HG02852 (cell line): ENCODE results near the gene ST6GALNAC3.
"Not testable (repeated sequence)": the region's sequence is repeated elsewhere in the genome, so short reads cannot be mapped to it uniquely, and the experiment has no call there.

Experiments
- ATAC-seq: cut with Tn5 transposase; IDR thresholded peaks from one replicate; pipeline ENCODE4 v1.9.1; 2021; ENCODE audit warnings: mild to moderate bottlenecking, moderate library complexity; ENCODE audit not compliant: unreplicated experiment

The ST6GALNAC3 gene

DNA sequence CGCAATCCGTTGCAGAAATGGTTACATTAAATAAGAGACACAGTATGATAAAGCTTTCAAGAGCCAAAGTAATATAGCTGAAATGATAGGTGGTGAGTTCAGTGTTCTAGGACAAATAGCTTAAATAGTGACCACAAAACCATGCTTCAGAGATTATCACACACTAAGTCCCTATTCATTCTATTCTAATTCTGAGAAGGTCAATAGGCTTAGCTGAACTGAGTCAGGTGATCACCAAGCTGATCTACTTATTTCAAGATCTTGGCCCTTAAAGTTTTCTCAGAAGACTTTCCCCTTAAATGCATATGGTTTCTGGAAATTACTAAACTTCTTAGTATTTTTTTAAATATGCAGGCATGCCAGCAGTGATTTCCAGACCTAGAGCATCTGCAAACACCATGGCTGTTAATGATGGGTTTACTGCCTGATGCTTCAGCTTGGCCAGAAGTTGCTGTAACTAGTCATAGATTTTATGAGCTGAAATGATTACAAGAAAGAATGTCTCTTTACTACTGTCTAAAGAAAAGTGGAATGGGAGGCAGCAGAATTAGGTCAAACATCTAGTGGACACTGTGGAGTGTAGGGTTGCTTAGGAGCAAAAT lies 242.9 kb downstream of the ST6GALNAC3 start:
- ATAC-seq: no peak

- ATAC-seq: peak; percentile 90
These were observed 256.6 kb downstream of the ST6GALNAC3 start for GRCh38 chr1:76330991-76331603.

- no peak for ATAC-seq
These were observed 261.3 kb downstream of the ST6GALNAC3 start for GRCh38 chr1:76335882-76336281.

- no peak for ATAC-seq
These were observed 262.4 kb downstream of the ST6GALNAC3 start for GRCh38 chr1:76336931-76337371.

DNA sequence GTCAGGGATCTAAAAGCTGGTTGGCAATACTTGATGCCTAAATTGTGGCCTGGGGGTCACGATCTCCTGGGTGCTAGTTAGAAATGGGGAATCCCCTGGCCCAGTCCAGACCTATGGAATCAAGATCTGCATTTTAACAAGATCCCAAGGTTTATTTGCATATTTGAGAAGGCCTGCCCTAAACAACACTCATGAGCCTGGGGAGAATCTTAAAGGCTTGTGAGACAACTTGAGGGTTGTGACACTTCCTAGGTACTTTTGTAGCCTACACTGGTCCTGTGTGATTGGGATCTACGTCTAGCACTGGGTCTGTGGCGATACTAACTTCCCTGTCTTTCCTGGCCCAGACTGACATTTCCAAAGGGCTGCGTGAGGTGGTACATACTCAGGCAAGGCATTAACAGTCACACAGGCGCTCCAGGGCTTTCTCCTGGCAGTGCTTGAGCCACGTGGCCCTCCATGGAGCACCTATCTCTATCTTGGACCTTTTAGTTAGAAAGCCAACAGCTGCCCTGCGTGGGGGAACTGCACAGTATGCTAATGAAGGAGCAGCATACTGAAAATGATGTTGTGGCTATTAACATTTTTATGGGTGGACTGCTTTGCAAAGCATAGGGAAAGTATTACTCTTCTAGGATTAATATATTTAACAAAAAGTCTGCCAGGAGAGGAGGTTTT lies 263.1 kb downstream of the ST6GALNAC3 start:
- ATAC-seq: no peak

- ATAC-seq: no peak
These were observed 265.5 kb downstream of the ST6GALNAC3 start for GRCh38 chr1:76340056-76340455.

- ATAC-seq: not testable (repeated sequence)
These were observed 267.3 kb downstream of the ST6GALNAC3 start for GRCh38 chr1:76341816-76342215.

DNA sequence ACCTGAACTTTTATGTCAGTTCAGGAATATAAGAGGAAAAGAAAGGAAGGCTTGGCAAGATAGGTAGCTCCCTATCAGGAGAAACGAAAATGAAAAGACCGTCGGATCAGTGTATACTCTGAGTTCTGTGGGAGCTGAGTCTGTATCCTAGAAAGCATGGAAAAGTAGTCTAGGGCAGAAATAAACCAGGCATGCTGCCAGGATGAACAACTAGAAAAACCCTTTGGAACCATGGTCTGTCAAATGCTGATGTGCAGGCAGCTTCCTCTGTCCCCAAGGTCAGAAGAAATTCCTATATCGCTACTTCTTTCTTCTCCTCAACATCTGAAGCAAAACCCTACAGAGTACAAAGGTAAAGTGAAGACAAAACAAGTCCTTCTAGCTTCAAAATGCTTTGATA lies 268.8 kb downstream of the ST6GALNAC3 start:
- ATAC-seq: no peak

DNA sequence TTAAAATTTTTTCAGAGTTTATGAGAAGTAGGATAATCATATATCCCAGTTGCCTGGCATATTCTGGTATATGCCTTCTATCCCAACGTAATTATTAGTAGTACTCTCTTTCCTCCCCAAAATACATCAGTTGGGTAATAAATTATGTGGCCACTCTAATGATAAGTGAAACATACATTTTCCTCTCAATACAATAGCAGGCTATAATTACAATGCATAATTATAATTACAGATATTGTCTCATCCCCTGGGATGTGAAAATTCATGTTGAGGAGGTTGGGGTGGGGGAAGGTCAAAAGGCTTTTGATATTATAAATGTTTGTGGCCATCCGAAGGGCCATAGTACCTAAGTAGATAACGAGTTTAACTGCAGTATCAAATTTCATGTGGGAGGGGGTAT lies 277.1 kb downstream of the ST6GALNAC3 start:
- ATAC-seq: no peak

DNA sequence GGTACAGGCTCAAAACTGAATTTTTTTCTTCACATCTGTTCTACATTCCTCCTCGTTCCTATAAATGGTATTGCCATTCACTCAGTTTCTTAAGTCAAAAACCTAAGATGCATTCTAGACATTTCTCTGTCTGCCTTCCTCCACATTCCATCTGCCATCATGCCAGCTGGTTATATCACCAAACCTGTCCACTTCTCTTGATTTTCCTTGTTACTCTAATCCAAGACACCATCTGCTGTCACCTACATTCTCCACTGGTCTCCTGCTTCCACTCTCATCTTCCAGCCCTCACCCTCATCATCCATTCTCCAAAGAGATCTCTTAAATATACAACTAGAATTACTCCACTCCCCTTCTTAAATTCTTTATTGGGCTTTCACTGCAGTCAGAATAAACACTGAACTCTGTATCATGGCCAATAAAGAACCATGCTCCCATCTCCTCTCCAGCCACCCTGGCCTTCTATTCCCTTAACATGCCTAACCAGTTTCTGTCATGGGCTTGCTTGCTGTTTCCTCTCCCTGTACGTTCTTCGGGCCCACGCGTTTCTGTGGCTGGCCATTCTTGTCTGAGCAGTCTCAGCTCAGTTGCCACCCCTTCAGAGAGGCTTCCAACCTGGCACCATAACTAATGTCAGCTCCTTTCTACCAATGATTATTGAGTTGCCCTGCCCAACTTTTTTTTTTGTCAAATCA lies 278.3 kb downstream of the ST6GALNAC3 start:
- no peak for ATAC-seq

DNA sequence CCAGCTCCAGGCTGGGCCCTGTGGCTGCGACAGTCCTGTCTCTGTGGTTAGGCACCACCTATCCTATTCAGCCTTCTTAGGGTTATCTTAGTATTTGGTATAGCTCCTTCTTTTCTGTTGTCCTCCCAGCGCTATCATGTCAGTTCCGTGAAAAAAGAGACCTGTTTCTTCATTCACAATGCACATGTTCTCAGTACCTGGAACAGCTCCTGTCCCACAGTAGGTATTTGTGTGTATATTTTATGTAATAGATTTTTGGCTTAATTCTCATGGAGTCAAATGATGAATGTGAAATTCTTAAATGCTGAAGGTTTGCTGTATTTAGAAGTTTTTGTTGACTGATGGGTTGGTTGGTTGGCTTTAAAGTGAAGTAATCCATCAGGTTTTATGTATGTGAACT lies 279.7 kb downstream of the ST6GALNAC3 start:
- ATAC-seq: no peak

DNA sequence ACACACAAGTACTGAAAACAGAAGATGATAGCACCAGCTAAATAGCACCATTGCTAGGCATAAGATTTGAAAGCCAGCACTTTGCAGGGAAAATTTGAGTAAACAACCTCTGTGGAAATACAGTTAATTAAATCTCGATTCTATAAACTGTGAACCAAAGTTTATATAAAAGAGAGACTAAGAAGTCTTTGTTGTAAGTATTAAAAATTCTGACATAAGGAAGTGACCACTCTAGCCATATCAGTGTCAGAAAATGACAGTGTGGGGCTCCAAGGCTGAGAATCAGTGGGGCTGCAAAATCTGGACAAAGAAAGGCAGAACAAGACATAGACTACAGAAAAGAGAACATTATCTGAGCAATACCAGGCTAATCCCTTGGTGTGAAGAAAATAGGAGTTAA lies 292.2 kb downstream of the ST6GALNAC3 start:
- ATAC-seq: no peak

GRCh38 chr1:76371941-76372340 lies 297.4 kb downstream of the ST6GALNAC3 start:
- ATAC-seq: no peak

- ATAC-seq: no peak
These were observed 299.5 kb downstream of the ST6GALNAC3 start for GRCh38 chr1:76374086-76374485.

GRCh38 chr1:76377247-76377646 lies 302.7 kb downstream of the ST6GALNAC3 start:
- no peak for ATAC-seq

GRCh38 chr1:76379506-76379905 lies 305.0 kb downstream of the ST6GALNAC3 start:
- ATAC-seq: no peak

DNA sequence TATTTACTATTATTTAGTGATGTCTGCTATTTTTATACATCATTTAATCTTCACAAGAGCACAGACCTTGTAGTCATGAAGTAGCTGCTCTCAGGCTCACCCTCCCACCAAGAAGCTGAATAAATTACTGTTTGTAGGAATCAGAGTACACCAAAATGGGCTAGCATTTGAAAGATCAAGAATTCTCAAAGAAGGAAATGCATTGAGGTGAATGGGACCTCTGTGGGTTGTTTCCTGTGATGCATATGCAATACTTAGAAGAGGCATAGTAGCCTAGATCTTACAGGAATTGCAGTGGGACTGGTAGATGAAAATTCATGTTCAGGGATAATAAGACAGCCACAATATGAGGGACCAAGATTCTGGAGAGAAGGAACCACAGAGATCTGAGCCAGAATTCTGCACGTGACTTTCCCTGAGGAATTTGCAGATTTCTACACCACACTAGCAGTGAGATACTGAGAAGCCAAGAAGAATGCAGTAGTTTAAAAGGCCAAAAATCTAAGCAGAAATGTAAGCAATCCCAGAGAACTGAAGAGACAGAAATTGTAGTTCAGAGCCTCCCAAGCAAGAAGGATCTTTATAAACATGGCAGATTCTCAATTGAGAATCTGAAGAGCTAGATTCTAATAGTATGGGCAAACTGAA lies 307.0 kb downstream of the ST6GALNAC3 start:
- no peak for ATAC-seq

GRCh38 chr1:76388261-76388660 lies 313.7 kb downstream of the ST6GALNAC3 start:
- ATAC-seq: no peak

DNA sequence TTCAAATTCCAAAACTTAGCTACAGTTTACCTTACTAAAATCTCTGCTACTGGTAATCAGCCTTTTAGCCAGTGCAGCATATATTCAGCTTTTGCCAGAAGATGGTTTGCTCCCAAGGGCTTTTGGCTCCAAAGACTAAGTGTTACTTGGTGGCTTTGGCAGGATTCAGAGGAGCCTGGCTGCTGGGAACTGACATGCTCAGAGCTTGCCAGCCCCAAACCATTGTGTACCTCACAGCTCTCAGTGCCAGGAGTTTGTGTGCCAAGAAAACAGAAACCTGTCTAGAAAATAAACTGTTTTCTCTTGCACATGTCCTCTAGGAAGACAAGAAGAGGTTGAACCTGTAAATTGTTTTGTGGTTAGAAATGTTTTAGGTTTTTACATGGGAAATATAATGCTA lies 315.9 kb downstream of the ST6GALNAC3 start:
- no peak for ATAC-seq

GRCh38 chr1:76395059-76395458 lies 320.5 kb downstream of the ST6GALNAC3 start:
- ATAC-seq: no peak

DNA sequence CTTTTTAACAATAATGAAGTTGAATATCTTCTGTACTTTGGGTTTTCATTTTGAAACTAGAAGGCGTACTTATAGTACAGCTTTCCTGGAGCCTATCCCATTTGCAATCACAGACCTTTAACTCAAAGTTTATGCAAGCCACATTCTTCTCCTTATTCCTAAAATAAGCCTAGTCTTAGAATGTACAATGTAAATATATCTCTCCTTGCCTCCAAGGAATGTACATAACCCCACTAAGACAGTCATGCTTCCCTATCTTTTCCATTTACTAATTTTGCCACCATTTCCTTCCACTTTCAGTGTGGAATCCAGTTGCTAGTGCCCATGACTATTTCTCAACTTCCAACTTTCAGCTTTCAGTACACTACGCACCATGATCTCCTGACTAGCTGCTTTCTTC lies 327.6 kb downstream of the ST6GALNAC3 start:
- ATAC-seq: no peak
